GM13977 (cell line): ENCODE results near the gene TRDN.

Experiments used
- DNase-seq: peaks from one replicate; pipeline ENCODE4 v3.0.0; 2012; ENCODE audit warnings: low spot score
- in situ Hi-C: fragments of 300-500 bp; cut with MboI; formaldehyde crosslinking; loops from one replicate; pipeline ENCODE4 v1.12.0; 2022; ENCODE audit warnings: low sequenced_read_pairs, low pct_unique_long_range_greater_than_20kb, mixed read lengths, inconsistent platforms; ENCODE audit not compliant: unreplicated experiment
- TF ChIP-seq, protein P1 (sequence below): IDR thresholded peaks from 2 replicates; pipeline ENCODE4 v1.5.1; 2012; ENCODE audit warnings: mild to moderate bottlenecking, control low read depth; ENCODE audit not compliant: insufficient read depth; ENCODE audit errors: extremely low read depth, missing control alignments

The TRDN gene

DNA sequence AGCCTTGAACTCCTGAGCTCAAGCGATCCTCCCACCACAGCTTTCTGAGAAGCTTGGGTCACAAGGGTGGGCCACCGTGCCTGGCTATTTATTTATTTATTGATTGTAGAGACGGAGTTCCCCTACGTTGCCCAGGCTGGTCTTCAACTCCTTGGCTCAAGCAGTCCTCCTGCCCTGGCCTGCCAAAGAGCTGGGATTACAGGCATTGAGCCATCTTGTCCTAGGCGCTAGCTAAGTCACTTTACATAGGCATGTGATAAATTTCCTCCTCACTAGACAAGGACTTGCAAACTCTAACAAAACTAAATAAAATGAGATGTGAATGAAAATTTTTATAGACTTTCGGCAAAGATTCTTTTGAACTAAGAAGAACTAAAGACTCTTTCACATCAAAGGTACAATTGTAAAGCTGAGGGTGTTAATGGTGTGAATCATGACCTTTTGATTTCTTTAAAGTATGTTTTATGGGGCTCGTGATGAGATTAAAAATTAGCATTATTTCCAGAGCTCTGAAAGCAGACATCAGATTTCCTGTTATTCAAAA, 428.7 kb downstream of the TRDN start:
- DNase-seq, result no peak
- in situ Hi-C loops, result no loop called here
- TF ChIP-seq, protein P1, sequence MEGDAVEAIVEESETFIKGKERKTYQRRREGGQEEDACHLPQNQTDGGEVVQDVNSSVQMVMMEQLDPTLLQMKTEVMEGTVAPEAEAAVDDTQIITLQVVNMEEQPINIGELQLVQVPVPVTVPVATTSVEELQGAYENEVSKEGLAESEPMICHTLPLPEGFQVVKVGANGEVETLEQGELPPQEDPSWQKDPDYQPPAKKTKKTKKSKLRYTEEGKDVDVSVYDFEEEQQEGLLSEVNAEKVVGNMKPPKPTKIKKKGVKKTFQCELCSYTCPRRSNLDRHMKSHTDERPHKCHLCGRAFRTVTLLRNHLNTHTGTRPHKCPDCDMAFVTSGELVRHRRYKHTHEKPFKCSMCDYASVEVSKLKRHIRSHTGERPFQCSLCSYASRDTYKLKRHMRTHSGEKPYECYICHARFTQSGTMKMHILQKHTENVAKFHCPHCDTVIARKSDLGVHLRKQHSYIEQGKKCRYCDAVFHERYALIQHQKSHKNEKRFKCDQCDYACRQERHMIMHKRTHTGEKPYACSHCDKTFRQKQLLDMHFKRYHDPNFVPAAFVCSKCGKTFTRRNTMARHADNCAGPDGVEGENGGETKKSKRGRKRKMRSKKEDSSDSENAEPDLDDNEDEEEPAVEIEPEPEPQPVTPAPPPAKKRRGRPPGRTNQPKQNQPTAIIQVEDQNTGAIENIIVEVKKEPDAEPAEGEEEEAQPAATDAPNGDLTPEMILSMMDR, result no peak

DNA sequence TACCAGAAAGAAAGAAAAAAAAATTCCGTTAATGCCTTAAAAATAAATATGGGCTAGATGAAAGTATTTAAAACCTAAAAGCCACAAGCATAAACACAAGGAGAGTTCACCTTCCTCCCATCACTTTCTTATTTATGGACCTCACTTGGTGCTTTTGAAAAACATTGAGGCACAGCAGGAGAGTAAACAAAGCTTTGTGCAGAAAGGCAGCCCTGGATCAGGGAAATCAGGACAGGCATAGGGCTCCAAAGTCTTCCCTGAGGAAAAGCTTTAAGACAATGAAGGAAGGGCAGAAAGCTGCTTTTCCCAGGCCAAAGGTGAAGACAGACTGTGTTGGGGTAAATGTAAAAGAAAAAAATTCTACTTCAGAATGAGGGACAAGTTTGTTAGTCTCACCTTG, 432.8 kb downstream of the TRDN start:
- in situ Hi-C loops, result no loop called here
- no peak for DNase-seq
- TF ChIP-seq, protein P1, result no peak

DNA sequence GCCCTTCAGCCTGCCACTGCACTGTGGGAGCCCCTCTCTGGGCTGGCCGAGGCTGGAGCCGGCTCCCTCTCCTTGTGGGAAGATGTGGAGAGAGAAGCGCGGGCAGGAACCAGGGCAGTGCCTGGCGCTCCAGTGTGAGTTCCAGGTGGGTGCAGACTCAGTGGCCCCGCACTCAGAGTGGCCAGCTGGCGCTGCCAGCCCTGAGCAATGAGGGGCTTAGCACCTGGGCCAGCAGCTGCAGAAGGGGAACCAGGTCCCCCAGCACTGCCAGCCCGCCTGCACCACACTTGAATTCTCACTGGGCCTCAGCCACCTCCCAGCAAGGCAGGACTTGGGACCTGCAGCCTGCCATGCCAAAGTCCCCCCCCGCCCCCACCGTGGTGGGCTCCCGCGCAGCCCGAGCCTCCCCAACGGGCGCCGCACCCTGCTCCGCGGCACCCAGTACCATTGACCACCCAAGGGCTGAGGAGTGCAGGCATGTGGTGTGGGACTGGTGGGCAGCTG, 434.8 kb downstream of the TRDN start:
- no peak for DNase-seq

DNA sequence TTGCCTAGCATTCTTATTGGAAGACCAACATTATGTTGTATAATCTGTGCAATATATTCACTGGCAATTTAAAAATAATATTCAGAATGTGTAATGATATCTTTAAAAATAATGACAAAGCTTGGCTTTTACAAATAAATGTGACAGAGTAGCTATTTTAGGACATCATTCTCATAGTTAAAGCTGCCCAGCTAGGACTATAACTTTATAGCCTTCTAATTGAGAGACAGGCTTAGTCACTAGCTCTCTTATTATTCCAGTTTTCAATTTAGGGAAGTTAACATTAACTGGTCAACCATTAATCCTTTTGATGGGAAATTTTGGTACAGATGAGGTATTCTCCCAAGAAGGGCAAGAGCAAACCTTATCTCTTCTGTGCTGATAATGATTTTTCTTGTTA, 443.5 kb downstream of the TRDN start:
- in situ Hi-C loops, result no loop called here
- no peak for DNase-seq
- TF ChIP-seq, protein P1, result no peak

More for the DNA sequence above, 434.8 kb downstream of the TRDN start:
- in situ Hi-C loops, result no loop called here
- TF ChIP-seq, protein P1, result no peak

DNA sequence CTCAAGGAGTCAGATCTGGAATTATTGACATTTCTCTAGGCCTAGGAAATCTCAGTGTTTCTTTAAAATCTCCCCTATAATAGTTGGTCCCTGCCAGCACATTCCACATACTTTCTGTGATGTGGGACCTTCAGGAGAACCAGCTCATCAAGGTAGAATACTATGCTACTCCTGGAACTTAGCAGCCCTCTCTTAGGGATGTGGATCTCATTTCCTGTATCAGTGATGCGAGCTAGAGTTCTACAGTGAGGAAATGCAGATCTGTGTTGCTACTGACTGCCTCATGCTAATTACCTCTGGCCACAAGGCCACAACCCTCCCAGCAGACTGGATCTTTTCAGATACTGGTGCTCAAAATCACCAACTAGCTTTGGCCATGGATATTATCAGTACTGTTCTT, 446.9 kb downstream of the TRDN start:
- DNase-seq, result no peak
- in situ Hi-C loops, result no loop called here
- TF ChIP-seq, protein P1, result no peak

DNA sequence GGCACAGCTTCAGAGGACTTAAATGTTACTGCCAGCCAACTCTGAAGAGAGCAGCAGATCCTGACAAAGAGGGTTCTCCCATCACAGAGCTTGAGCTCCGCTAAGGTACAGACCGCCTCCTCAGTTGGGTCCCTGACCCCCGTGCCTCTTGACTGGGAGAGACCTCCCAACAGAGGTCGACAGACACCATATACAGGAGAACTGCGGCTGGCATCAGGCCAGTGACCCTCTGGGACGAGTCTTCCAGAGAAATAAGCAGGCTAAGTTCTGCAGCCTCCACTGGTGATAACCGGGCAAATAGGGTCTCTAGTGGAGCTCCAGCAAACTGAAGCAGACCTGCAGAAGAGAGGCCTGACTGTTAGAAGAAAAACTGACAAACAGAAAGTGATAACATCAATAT, 453.8 kb downstream of the TRDN start:
- in situ Hi-C loops, result no loop called here
- DNase-seq, result no peak
- TF ChIP-seq, protein P1, result no peak
